Sigmoid colon (tissue), 7 donors: ENCODE results near the gene TMEM209. TPM values are rescaled to one million over a fixed set of nuclear protein-coding genes. Genes with fewer than 3 reads are reported as not detected.

Experiments
- DNase-seq: peaks from one replicate; pipeline ENCODE4 v3.0.0-alpha.2; 2019
- H3K27ac ChIP-seq, 4 donors: fragments of 200-600 bp; sonication (generic); one replicate each; pipeline ENCODE4 v1.5.1; 2016 to 2019; ENCODE audit warnings: mild to moderate bottlenecking in 1 of 4
- H3K27me3 ChIP-seq, 3 donors: fragments of 200-600 bp; sonication (generic); one replicate each; pipeline ENCODE4 v1.5.1; 2019; ENCODE audit warnings: mild to moderate bottlenecking in 1 of 3
- H3K36me3 ChIP-seq, 4 donors: fragments of 200-600 bp; sonication (generic); one replicate each; pipeline ENCODE4 v1.5.1; 2016 to 2019
- H3K4me1 ChIP-seq, 4 donors: fragments of 200-600 bp; sonication (generic); one replicate each; pipeline ENCODE4 v1.5.1; 2017 to 2019
- H3K4me3 ChIP-seq, 4 donors: fragments of 200-600 bp; sonication (generic); one replicate each; pipeline ENCODE4 v1.5.1; 2017 to 2019; ENCODE audit warnings: mild to moderate bottlenecking in 2 of 4, moderate library complexity in 1 of 4
- H3K9me3 ChIP-seq, 4 donors: fragments of 200-600 bp in 3 of 4; sonication (generic) in 3 of 4; one replicate each; pipeline versions ENCODE4 v1.5.1 to v1.6.1; 2013 to 2019
- EP300 ChIP-seq, 4 donors: sonication (generic); formaldehyde crosslinking; IDR thresholded peaks; one replicate each; pipeline ENCODE4 v1.6.1; 2017; ENCODE audit warnings: antibody characterized with exemption in 4 of 4
- POLR2A ChIP-seq, 2 donors: fragments of 450-650 bp; IDR thresholded peaks; one replicate each; pipeline ENCODE4 v1.6.1; 2016; ENCODE audit warnings: antibody characterized with exemption in 2 of 2, mild to moderate bottlenecking in 2 of 2, moderate library complexity in 2 of 2
- POLR2AphosphoS5 ChIP-seq, 4 donors: sonication (generic); formaldehyde crosslinking; IDR thresholded peaks; one replicate each; pipeline ENCODE4 v1.6.1; 2017; ENCODE audit warnings: antibody characterized with exemption in 4 of 4
- WGBS, 2 donors: extraction: QIAGEN DNeasy Blood & Tissue Kit; methylation state at CpG; one replicate each; pipeline ENCODE4 v1.1.7; 2013; 5-methylcytosine and 5-hydroxymethylcytosine counted together
- intact Hi-C: fragments of 100-400 bp; cut with DNase I; formaldehyde crosslinking; loops from one replicate; pipeline ENCODE4 v1.15.1; 2023
- polyA plus RNA-seq, 3 donors: library from polyadenylated mRNA; stranded (reverse); fragments of 200-250 nt; gene quantifications; one replicate each; pipeline ENCODE4 v1.2.3, GENCODE V29; 2013
- total RNA-seq, 4 donors: library from RNA; depleted of rRNA; stranded (reverse); fragments of >200 nt; gene quantifications; one replicate each; pipeline ENCODE4 v1.1.0, GENCODE V29; 2016
- TF ChIP-seq, protein P1 (sequence below), 4 experiments: fragments of 450-650 bp in 3 of 4; fragments of 200-600 bp in 1 of 4; IDR thresholded peaks; one replicate each; pipeline ENCODE4 v1.5.1; 2016 to 2019; ENCODE audit warnings: antibody characterized with exemption in 4 of 4, mild to moderate bottlenecking in 3 of 4, moderate library complexity in 2 of 4
- donor health status: healthy with polysubstance abuse.
- donor health status: Bipolar disorder and iron deficiency.
- donor health status: healthy.

Gene TMEM209
- total and polyA plus RNA-seq, 7 donors, result 3.0 to 9.9 (median 8.7) TPM

DNA sequence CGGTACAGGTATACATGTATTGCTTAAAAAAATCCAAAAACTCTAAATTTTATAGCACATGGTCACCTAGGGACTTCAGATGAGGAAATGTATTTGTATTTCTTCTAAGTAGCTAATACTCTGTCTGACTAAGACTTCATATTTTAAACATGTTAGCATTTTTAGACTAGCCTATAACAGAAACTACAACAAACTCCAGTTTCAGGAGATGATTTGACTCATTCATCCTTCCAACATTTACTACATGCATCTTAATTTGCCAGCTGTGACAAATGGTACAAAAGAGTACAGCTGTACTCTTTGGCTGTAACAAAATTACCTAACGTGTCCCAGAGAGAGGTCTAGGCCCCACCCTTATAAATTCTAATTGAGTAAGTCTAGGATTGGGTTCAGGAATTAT, 22.2 kb downstream of the TMEM209 start:
- TF ChIP-seq POLR2A (IDR thresholded peaks at IDR 0.05), result no peak

GRCh38 chr7:130181263-130181605, 24.0 kb downstream of the TMEM209 start:
- Histone ChIP-seq H3K4me3 (no peak overlapping the region), H3K27me3 (no peaks in the 10 kb centered on the region), H3K36me3 (peaks cover 0 to 72% (median 11%) of the 10 kb centered on the region in 4 donors), H3K9me3 (no peaks in the 10 kb centered on the region), H3K4me1 (no peaks in the 10 kb centered on the region), H3K27ac (no peak overlapping the region)
- DNase-seq, result no peak
- 76 to 88% methylated on average over 2 of the region's 2 CpGs for WGBS, 2 donors
- intact Hi-C loops, result no loop called here
- TF ChIP-seq POLR2AphosphoS5 (IDR thresholded peaks at IDR 0.05), result no peak
- TF ChIP-seq POLR2A (IDR thresholded peaks at IDR 0.05), result no peak

More for the DNA sequence above, 22.2 kb downstream of the TMEM209 start:
- Histone ChIP-seq H3K27ac (no peak overlapping the region), H3K9me3 (no peaks in the 10 kb centered on the region), H3K36me3 (peaks cover 0 to 64% (median 11%) of the 10 kb centered on the region in 4 donors), H3K27me3 (no peaks in the 10 kb centered on the region), H3K4me1 (no peaks in the 10 kb centered on the region), H3K4me3 (no peak overlapping the region)
- DNase-seq, result no peak
- WGBS, 2 donors, result 72 to 79% methylated on average over 2 of the region's 2 CpGs
- intact Hi-C loops, result loop anchor here (2.0 kb wide), 1 partner anchor 22 kb away; no protein-coding TSS in a partner anchor

GRCh38 chr7:130180571-130181262, 24.5 kb downstream of the TMEM209 start:
- Histone ChIP-seq H3K4me1 (no peaks in the 10 kb centered on the region), H3K27ac (no peak overlapping the region), H3K9me3 (no peaks in the 10 kb centered on the region), H3K27me3 (no peaks in the 10 kb centered on the region), H3K4me3 (no peak overlapping the region), H3K36me3 (peaks cover 0 to 76% (median 11%) of the 10 kb centered on the region in 4 donors)
- no peak for TF ChIP-seq POLR2AphosphoS5 (IDR thresholded peaks at IDR 0.05)
- TF ChIP-seq EP300 (IDR thresholded peaks at IDR 0.05), result no peak
- no peak for TF ChIP-seq POLR2A (IDR thresholded peaks at IDR 0.05)
- TF ChIP-seq, protein P1, sequence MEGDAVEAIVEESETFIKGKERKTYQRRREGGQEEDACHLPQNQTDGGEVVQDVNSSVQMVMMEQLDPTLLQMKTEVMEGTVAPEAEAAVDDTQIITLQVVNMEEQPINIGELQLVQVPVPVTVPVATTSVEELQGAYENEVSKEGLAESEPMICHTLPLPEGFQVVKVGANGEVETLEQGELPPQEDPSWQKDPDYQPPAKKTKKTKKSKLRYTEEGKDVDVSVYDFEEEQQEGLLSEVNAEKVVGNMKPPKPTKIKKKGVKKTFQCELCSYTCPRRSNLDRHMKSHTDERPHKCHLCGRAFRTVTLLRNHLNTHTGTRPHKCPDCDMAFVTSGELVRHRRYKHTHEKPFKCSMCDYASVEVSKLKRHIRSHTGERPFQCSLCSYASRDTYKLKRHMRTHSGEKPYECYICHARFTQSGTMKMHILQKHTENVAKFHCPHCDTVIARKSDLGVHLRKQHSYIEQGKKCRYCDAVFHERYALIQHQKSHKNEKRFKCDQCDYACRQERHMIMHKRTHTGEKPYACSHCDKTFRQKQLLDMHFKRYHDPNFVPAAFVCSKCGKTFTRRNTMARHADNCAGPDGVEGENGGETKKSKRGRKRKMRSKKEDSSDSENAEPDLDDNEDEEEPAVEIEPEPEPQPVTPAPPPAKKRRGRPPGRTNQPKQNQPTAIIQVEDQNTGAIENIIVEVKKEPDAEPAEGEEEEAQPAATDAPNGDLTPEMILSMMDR (IDR thresholded peaks at IDR 0.05), result no peak
- WGBS, 2 donors, result 89 to 91% methylated on average over 9 of the region's 9 CpGs
- DNase-seq, result no peak
- intact Hi-C loops, result no loop called here

GRCh38 chr7:130179631-130180030, 25.6 kb downstream of the TMEM209 start:
- peaks cover 0 to 81% (median 13%) of the 10 kb centered on the region in 4 donors for H3K36me3 ChIP-seq

DNA sequence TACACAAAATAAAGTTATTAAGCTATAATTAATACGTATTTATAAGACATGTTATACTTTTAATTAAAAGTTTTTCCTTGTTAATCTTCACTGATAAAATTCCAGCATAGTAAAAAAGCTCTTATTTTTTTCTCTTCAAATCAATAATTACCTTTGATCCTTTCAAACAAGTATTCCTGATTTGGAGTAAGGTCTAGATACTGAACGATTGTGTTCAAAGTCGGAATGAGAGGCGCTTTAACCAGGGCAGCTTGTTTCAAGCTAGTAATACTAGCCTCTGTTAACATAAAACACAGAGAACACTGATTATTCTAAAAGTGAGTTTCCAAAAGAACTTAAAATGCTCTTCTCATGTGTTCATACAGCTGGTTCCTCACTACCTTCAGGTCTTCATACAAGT, 27.0 kb downstream of the TMEM209 start:
- Histone ChIP-seq H3K4me3 (no peak overlapping the region), H3K27ac (no peak overlapping the region), H3K27me3 (no peaks in the 10 kb centered on the region), H3K9me3 (no peaks in the 10 kb centered on the region), H3K4me1 (no peaks in the 10 kb centered on the region), H3K36me3 (peaks cover 0 to 78% (median 14%) of the 10 kb centered on the region in 4 donors)
- intact Hi-C loops, result no loop called here
- TF ChIP-seq, protein P1 (IDR thresholded peaks at IDR 0.05), result no peak
- TF ChIP-seq POLR2AphosphoS5 (IDR thresholded peaks at IDR 0.05), result no peak
- TF ChIP-seq POLR2A (IDR thresholded peaks at IDR 0.05), result no peak
- TF ChIP-seq EP300 (IDR thresholded peaks at IDR 0.05), result no peak
- DNase-seq, result no peak
- 93 to 97% methylated on average over 4 of the region's 4 CpGs for whole genome bisulfite sequencing, 2 donors

More at GRCh38 chr7:130179631-130180030, 25.6 kb downstream of the TMEM209 start:
- TF ChIP-seq POLR2AphosphoS5 (IDR thresholded peaks at IDR 0.05) (no peak), POLR2A (IDR thresholded peaks at IDR 0.05) (no peak), EP300 (IDR thresholded peaks at IDR 0.05) (no peak)
- TF ChIP-seq, protein P1 (IDR thresholded peaks at IDR 0.05), result no peak
- Histone ChIP-seq H3K27ac (no peak overlapping the region), H3K27me3 (no peaks in the 10 kb centered on the region), H3K9me3 (no peaks in the 10 kb centered on the region), H3K4me1 (no peaks in the 10 kb centered on the region), H3K4me3 (no peak overlapping the region)
- WGBS, 2 donors, result 95 to 99% methylated on average over 2 of the region's 2 CpGs
- DNase-seq, result no peak
- intact Hi-C loops, result no loop called here
